Panc1 (cell line): ENCODE measurements around the gene SPRY2. TPM values are rescaled to one million over a fixed set of nuclear protein-coding genes. Genes with fewer than 3 reads are reported as not detected.

Experiments
- ATAC-seq: fragments of 200-7000 bp; cut with Tn5 transposase; 2 replicates; pipeline ENCODE4 v1.9.1; 2020; ENCODE audit warnings: mild to moderate bottlenecking, moderate library complexity
- BruUV-seq: library from RNA; stranded (reverse); fragments of 400-500 nt; replicated peaks from 2 replicates; lab custom pipeline; 2021; lab: Mats Ljungman, UMichigan
- CTCF ChIA-PET: fragments of 300-600 bp; sonication (Branson Sonifier 250); formaldehyde crosslinking; loops from one replicate; lab custom pipeline; 2022; ENCODE audit warnings: antibody characterized with exemption; lab: Charles Lee
- POLR2A ChIA-PET: fragments of 300-600 bp; sonication (Branson Sonifier 250); formaldehyde crosslinking; loops from one replicate; lab custom pipeline; 2022; ENCODE audit warnings: antibody characterized with exemption; lab: Charles Lee
- DNase-seq: peaks from one replicate; pipeline ENCODE4 v3.0.0-alpha.2; 2010; ENCODE audit warnings: low read depth, low spot score
- H3K27ac ChIP-seq: 2 replicates; pipeline ENCODE4 v1.5.1; 2011; ENCODE audit warnings: mild to moderate bottlenecking, low read length, inconsistent platforms
- H3K27me3 ChIP-seq: fragments of 200-500 bp; sonication (Bioruptor generic); 2 replicates; pipeline ENCODE4 v1.6.0; 2014; ENCODE audit warnings: low read length, inconsistent platforms; ENCODE audit not compliant: control insufficient read depth, insufficient read depth
- H3K36me3 ChIP-seq: fragments of 200-500 bp; sonication (Bioruptor generic); 2 replicates; pipeline ENCODE4 v1.5.1; 2014; ENCODE audit warnings: inconsistent platforms, mild to moderate bottlenecking, low read length, moderate library complexity; ENCODE audit not compliant: control insufficient read depth, insufficient read depth
- H3K4me1 ChIP-seq: 2 replicates; pipeline ENCODE4 v1.5.1; 2011; ENCODE audit warnings: inconsistent platforms, mild to moderate bottlenecking, low read length, moderate library complexity; ENCODE audit not compliant: control insufficient read depth, insufficient read depth
- H3K4me3 ChIP-seq, 2 experiments: 2 replicates each; pipeline ENCODE4 v1.5.1; 2011 to 2012; ENCODE audit warnings: low read depth in 2 of 2, low read length in 2 of 2, mild to moderate bottlenecking in 2 of 2, inconsistent platforms in 1 of 2, moderate library complexity in 1 of 2
- H3K9me3 ChIP-seq: fragments of 200-500 bp; sonication (Bioruptor generic); 2 replicates; pipeline ENCODE4 v1.5.1; 2014; ENCODE audit warnings: low read depth, mild to moderate bottlenecking, inconsistent platforms, low read length, moderate library complexity; ENCODE audit not compliant: control insufficient read depth, insufficient read depth
- POLR2AphosphoS5 ChIP-seq: IDR thresholded peaks from 2 replicates; pipeline ENCODE4 v1.6.1; 2012; ENCODE audit warnings: mild to moderate bottlenecking, low read depth, low read length, moderate library complexity
- SIN3A ChIP-seq: IDR thresholded peaks from 2 replicates; pipeline ENCODE4 v1.6.1; 2012; ENCODE audit warnings: low read depth, mild to moderate bottlenecking, low read length, moderate library complexity, borderline replicate concordance; ENCODE audit not compliant: insufficient read depth
- TCF7L2 ChIP-seq: IDR thresholded peaks from 2 replicates; pipeline ENCODE4 v1.6.1; 2011; ENCODE audit warnings: mild to moderate bottlenecking, low read depth, low read length, inconsistent platforms
- in situ Hi-C: cut with HindIII; loops from 2 replicates; pipeline ENCODE4 v1.10.0; 2016; ENCODE audit warnings: low sequenced_read_pairs, low pct_unique_long_range_greater_than_20kb
- intact Hi-C: fragments of 100-400 bp; cut with micrococcal nuclease; formaldehyde crosslinking; loops from one replicate; pipeline ENCODE4 v1.10.0; 2022; ENCODE audit not compliant: unreplicated experiment
- total RNA-seq: library from RNA; stranded (reverse); gene quantifications from one replicate; pipeline ENCODE4 v1.2.1, GENCODE V29; 2021; ENCODE audit not compliant: unreplicated experiment
- TF ChIP-seq, protein P1 (sequence below): fragments of 450-650 bp; IDR thresholded peaks from 2 replicates; pipeline ENCODE4 v1.5.1; 2017; ENCODE audit warnings: mild to moderate bottlenecking
- TF ChIP-seq, protein P2 (sequence below), 2 experiments: IDR thresholded peaks; 2 replicates each; pipeline ENCODE4 v1.6.1; 2011 to 2012; ENCODE audit warnings: low read depth in 2 of 2, control low read depth in 1 of 2, low read length in 1 of 2, mild to moderate bottlenecking in 1 of 2, moderate library complexity in 1 of 2; ENCODE audit not compliant: insufficient read depth in 1 of 2

Gene SPRY2
- total RNA-seq, 1 experiment from 2014 or later, result 18.2 TPM

DNA sequence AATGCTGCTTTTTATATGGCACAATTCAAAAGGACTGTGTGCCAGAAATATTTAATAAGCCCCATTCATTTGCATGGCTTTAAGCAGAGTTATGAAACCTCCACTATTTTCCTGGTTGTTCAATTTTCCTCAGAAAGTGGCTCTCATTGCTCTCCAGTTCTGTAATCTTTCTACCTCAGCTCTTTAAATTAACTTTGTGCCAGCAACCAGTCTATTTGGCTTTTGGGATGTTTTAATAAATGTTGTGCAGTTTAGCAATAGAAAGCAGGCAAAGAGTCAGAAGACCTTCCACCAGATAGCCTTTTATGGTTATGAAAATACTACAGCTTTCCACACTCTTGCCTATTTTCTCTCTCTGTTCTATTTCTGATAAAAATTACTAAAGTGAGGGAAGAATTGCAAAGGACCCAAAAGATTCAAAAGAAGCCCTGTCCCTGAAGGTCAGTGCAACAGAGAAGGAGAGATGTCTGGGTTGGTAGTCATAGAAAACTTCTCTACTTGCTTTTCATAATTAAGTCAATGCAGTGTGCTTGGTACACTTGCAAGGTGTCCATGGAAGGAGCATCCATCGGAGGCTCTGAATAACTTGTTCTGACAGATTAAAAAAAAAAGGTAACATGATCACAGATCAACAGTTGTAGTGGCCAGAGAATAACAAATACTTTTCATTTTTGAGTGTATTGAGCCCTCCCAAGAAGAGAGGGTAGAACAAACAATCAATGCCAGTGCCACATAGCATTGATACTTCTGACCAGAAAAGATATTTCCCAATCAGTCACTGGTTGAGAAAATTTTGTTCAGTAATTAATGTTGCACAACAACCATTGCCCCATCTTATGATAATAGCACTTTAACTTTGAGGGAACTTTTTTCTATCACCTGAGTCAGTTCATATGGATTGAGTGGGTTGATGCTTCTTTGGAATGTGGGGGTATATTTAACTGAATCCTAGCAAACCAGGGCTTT is 48.4 kb upstream of the SPRY2 start:
- CTCF ChIA-PET, result no interaction called here

DNA sequence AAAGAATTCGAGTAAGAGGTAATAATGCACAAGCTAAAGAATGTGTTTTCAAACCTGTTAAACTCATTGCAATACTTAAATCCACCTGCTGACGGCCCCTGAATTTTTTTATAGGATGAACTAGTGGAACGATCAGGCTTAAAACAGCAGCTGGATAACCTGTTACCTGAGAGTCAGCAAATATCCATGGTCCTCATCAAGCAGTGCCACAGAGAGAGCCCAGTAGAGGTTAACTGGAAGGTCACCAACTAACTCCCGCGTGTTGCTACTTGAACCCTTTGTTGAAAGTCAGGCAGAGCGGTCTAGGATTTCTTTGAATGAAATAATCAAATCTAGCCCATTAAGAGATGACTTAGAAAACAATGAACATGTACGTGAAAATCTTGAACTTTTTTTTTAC is 47.6 kb upstream of the SPRY2 start:
- H3K4me1 ChIP-seq, result no peaks in the 10 kb centered on the region
- intact Hi-C loops (no loop called here), in situ Hi-C loops (no loop called here)
- no peaks in the 10 kb centered on the region for H3K36me3 ChIP-seq
- H3K4me3 ChIP-seq, result no peak overlapping the region
- ATAC-seq (no peak), DNase-seq (no peak)
- H3K27me3 ChIP-seq, result no peaks in the 10 kb centered on the region
- TF ChIP-seq TCF7L2, result no peak
- TF ChIP-seq, protein P1, sequence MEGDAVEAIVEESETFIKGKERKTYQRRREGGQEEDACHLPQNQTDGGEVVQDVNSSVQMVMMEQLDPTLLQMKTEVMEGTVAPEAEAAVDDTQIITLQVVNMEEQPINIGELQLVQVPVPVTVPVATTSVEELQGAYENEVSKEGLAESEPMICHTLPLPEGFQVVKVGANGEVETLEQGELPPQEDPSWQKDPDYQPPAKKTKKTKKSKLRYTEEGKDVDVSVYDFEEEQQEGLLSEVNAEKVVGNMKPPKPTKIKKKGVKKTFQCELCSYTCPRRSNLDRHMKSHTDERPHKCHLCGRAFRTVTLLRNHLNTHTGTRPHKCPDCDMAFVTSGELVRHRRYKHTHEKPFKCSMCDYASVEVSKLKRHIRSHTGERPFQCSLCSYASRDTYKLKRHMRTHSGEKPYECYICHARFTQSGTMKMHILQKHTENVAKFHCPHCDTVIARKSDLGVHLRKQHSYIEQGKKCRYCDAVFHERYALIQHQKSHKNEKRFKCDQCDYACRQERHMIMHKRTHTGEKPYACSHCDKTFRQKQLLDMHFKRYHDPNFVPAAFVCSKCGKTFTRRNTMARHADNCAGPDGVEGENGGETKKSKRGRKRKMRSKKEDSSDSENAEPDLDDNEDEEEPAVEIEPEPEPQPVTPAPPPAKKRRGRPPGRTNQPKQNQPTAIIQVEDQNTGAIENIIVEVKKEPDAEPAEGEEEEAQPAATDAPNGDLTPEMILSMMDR, result 0 out of 2 replicates have a peak, but pooled peaks have one; percentile 6
- CTCF ChIA-PET, result no interaction called here
- H3K9me3 ChIP-seq, result no peaks in the 10 kb centered on the region
- no peak overlapping the region for H3K27ac ChIP-seq
- POLR2A ChIA-PET, result interaction anchor here (0.7 kb wide), 1 partner anchor 170 kb away, joined by 5 read pairs; no protein-coding TSS in a partner anchor
- no TSS peak for BruUV-seq

More for the DNA sequence above, 48.4 kb upstream of the SPRY2 start:
- no peak overlapping the region for H3K4me3 ChIP-seq
- intact Hi-C loops (no loop called here), in situ Hi-C loops (no loop called here)
- H3K4me1 ChIP-seq, result no peaks in the 10 kb centered on the region
- no peaks in the 10 kb centered on the region for H3K27me3 ChIP-seq
- no peak for DNase-seq
- POLR2A ChIA-PET, result no interaction called here
- H3K36me3 ChIP-seq, result no peaks in the 10 kb centered on the region
- no TSS peak for BruUV-seq
- TF ChIP-seq, protein P1, result no peak
- TF ChIP-seq SIN3A, result no peak
- TF ChIP-seq, protein P2, sequence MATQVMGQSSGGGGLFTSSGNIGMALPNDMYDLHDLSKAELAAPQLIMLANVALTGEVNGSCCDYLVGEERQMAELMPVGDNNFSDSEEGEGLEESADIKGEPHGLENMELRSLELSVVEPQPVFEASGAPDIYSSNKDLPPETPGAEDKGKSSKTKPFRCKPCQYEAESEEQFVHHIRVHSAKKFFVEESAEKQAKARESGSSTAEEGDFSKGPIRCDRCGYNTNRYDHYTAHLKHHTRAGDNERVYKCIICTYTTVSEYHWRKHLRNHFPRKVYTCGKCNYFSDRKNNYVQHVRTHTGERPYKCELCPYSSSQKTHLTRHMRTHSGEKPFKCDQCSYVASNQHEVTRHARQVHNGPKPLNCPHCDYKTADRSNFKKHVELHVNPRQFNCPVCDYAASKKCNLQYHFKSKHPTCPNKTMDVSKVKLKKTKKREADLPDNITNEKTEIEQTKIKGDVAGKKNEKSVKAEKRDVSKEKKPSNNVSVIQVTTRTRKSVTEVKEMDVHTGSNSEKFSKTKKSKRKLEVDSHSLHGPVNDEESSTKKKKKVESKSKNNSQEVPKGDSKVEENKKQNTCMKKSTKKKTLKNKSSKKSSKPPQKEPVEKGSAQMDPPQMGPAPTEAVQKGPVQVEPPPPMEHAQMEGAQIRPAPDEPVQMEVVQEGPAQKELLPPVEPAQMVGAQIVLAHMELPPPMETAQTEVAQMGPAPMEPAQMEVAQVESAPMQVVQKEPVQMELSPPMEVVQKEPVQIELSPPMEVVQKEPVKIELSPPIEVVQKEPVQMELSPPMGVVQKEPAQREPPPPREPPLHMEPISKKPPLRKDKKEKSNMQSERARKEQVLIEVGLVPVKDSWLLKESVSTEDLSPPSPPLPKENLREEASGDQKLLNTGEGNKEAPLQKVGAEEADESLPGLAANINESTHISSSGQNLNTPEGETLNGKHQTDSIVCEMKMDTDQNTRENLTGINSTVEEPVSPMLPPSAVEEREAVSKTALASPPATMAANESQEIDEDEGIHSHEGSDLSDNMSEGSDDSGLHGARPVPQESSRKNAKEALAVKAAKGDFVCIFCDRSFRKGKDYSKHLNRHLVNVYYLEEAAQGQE (IDR thresholded peaks at IDR 0.05; ENCODE audit: insufficient read depth in 1 of 2, low read depth in 2 of 2, low read length in 1 of 2), result no peak
- no peak for TF ChIP-seq TCF7L2
- no peak for TF ChIP-seq POLR2AphosphoS5
- no peak overlapping the region for H3K27ac ChIP-seq
- H3K9me3 ChIP-seq, result no peaks in the 10 kb centered on the region
- no peak for ATAC-seq
